GM12875 (cell line): ENCODE results near the gene RNF13.
A peak's percentile ranks its signal among the peaks of the same experiment; 100 is the strongest.

ENCODE experiments used
- H3K4me3 ChIP-seq: one replicate; pipeline ENCODE4 v1.5.1; 2011; ENCODE audit warnings: low read depth, low read length, control low read depth
- TF ChIP-seq, protein P1 (sequence below): IDR thresholded peaks from 2 replicates; pipeline ENCODE4 v1.5.1; 2011; ENCODE audit warnings: low read depth, mild to moderate bottlenecking, control low read depth, inconsistent platforms, low read length, moderate library complexity, borderline replicate concordance; ENCODE audit not compliant: insufficient read depth

The RNF13 gene

DNA sequence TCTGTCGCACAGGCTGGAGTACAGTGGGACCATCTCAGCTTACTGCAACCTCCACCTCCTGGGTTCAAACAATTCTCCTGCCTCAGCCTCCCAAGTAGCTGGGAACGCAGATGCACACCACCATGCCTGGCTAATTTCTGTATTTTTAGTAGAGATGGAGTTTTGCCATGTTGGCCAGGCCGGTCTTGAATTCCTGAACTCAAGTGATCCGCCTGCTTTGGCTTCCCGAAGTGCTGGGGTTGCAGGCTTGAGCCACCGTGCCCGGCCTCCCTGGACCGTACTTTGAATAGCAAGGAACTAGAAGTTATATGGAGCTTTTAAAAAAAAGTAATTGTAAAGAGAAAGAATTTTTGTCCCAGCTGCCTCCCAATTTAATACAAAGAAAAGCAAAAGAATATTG, 12.3 kb upstream of the RNF13 start:
- TF ChIP-seq, protein P1, sequence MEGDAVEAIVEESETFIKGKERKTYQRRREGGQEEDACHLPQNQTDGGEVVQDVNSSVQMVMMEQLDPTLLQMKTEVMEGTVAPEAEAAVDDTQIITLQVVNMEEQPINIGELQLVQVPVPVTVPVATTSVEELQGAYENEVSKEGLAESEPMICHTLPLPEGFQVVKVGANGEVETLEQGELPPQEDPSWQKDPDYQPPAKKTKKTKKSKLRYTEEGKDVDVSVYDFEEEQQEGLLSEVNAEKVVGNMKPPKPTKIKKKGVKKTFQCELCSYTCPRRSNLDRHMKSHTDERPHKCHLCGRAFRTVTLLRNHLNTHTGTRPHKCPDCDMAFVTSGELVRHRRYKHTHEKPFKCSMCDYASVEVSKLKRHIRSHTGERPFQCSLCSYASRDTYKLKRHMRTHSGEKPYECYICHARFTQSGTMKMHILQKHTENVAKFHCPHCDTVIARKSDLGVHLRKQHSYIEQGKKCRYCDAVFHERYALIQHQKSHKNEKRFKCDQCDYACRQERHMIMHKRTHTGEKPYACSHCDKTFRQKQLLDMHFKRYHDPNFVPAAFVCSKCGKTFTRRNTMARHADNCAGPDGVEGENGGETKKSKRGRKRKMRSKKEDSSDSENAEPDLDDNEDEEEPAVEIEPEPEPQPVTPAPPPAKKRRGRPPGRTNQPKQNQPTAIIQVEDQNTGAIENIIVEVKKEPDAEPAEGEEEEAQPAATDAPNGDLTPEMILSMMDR, result no peak
- no peak overlapping the region for H3K4me3 ChIP-seq

DNA sequence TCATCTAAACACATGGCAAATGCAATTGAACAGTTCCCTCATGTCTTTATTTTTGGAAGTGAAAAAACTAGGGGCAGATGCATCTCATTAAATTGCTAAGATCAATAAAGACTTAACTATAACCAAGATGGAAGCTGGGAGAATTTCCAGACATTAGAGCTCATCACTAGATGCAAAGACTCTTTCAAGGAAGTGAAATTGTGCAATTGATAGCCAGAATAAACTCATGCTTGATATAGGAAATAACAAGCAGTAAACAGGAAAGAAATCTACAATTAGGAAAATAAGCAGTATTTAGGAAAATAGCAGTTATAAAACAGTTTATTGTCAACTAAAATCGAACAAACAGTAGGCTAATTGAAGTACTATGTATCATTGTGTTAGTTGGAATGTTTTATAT, 11.8 kb upstream of the RNF13 start:
- TF ChIP-seq, protein P1, result no peak
- H3K4me3 ChIP-seq, result no peak overlapping the region

DNA sequence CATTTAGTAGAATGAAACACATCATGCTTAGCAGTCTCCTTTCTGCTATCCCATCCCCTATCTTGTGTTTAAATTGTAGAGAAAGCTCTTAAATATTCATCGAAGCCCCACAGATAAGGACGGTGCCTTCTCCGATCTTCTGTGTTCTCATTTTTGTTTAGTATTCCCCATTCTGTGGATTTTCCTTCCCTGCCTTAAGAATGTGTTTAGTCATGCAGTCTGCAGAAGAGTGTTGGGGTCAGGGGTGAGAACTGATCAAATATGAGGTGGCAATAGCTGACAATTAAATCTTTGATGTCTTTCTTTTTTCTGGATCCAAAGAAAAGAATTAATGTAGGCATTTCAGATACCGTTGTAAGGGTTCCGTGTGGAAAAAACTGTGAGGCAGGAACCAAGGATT, 11.4 kb upstream of the RNF13 start:
- TF ChIP-seq, protein P1, result no peak
- H3K4me3 ChIP-seq, result no peak overlapping the region

DNA sequence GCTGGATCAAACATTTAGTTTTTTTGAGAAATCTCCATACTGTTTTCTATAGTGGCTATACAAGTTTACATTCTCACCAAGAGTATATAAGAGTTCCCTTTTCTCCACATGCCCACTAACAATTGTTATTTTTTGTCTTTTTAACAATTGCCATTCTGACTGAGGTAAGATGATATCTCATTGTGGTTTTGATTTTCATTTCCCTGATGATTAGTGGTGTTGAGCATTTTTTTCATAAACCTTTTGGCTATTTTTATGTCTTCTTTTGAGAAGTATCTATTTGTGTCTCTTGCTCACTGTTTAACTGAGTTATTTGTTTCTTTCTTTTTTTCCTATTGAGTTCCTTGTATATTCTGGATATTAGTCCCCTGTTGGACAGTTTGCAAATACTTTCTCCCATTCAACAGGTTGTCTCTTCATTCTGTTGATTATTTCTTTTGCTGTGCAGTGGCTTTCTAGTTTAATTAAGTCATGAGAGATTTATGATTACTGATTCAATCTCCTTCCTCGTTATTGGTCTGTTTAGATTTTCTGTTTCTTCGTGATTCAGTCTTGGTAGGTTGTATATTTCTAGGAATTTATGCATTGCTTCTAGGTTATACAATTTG, 6.7 kb upstream of the RNF13 start:
- H3K4me3 ChIP-seq, result no peak overlapping the region
- TF ChIP-seq, protein P1, result no peak

DNA sequence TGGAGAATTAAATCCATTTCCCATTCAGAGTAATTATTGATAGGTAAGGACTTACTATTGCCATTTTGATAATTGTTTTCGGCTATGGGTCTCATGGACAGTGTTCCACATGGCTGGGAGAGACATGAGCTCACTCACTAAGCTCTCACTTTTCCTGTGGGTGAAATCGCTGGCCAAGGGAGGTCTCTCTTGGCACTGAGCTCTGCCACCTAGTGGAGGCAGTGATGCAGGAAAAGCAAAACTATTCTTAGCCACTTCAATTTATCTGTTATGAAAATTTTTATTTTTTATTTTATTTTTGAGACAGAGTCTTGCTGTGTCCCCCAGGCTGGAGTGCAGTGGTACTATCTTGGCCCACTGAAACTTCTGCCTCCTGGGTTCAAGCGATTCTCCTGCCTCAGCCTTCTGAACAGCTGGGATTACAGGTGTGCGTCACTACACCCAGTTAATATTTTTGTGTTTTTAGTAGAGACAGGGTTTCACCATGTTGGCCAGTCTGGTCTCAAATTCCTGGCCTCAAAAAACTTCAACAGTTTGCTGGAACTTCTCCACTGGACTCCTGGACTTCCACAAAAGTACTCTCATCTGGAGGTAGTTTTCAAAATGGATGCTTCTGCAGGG, 4.7 kb upstream of the RNF13 start:
- H3K4me3 ChIP-seq, result no peak overlapping the region
- TF ChIP-seq, protein P1, result peak; percentile 74

DNA sequence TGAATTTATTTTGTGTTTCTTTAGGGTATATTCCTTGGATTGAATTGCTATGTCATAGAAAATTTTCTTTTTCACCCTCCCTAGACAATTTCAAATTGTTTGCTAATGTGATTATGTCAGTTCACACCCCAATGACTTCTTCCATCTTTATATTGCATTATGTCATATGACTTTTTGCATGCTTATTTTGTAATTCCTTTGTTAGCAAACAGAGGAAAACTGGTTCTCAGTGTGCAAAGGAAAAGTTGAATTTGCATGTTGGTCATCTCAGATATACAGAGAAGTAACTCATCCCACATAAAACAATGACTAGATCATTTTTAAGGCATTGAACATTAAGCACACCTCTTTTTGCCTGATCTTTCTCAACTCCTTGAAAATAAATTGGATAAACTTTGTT, 3.3 kb upstream of the RNF13 start:
- no peak overlapping the region for H3K4me3 ChIP-seq
- TF ChIP-seq, protein P1, result no peak

DNA sequence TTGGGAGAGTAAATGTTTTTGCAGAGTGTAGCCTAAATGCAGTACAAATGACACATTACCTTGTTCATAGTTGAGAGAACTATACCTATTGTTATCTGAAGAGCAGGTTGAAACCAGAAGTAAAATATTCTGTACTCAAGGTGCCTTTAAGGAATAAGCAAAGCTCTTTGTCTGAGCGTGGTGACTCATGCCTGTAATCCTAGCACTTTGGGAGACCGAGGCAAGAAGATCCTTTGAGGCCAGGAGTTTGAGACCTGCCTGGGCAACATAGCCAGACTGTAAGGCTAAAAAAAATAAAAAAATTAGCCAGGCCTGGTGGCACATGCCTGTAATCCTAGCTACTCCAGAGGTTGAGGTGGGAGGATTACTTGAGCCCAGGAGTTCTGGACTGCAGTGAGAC, 2.2 kb upstream of the RNF13 start:
- TF ChIP-seq, protein P1, result no peak
- H3K4me3 ChIP-seq, result no peak overlapping the region
